SK-N-MC (cell line): ENCODE data around the gene TRPM5.

Experiments used
- DNase-seq: peaks from one replicate; pipeline ENCODE4 v3.0.0-alpha.2; 2011; ENCODE audit warnings: low read depth, low spot score
- H3K27ac ChIP-seq: fragments of 200-600 bp; sonication (generic); 2 replicates; pipeline ENCODE4 v1.5.1; 2016; ENCODE audit warnings: mixed run types
- H3K36me3 ChIP-seq: fragments of 200-600 bp; sonication (generic); 2 replicates; pipeline ENCODE4 v1.6.1; 2017; ENCODE audit warnings: antibody characterized with exemption, low read length, mixed read lengths; ENCODE audit not compliant: insufficient read depth
- H3K4me3 ChIP-seq: fragments of 200-600 bp; sonication (generic); 2 replicates; pipeline ENCODE4 v1.5.1; 2016
- H3K9ac ChIP-seq: fragments of 200-600 bp; sonication (generic); 2 replicates; pipeline ENCODE4 v1.8.0; 2017; ENCODE audit warnings: mixed run types, mixed read lengths; ENCODE audit not compliant: insufficient read length
- H3K9me3 ChIP-seq: fragments of 200-600 bp; sonication (generic); 2 replicates; pipeline ENCODE4 v1.6.1; 2017; ENCODE audit warnings: low read depth, mild to moderate bottlenecking, antibody characterized with exemption, low read length, moderate library complexity, mixed read lengths
- EZH2 ChIP-seq: fragments of 200-600 bp; sonication (generic); IDR thresholded peaks from one replicate; pipeline ENCODE4 v1.6.1; 2017; ENCODE audit warnings: antibody characterized with exemption
- FOXP2 ChIP-seq: optimal IDR thresholded peaks from 2 replicates; pipeline ENCODE3; 2011; ENCODE audit warnings: mild to moderate bottlenecking, moderate library complexity; ENCODE audit not compliant: insufficient read depth; ENCODE audit errors: extremely low read length, control extremely low read depth
- POLR2AphosphoS5 ChIP-seq: IDR thresholded peaks from 2 replicates; pipeline ENCODE4 v1.6.1; 2012; ENCODE audit warnings: mild to moderate bottlenecking, low read depth, low read length, borderline replicate concordance

TRPM5 gene

DNA sequence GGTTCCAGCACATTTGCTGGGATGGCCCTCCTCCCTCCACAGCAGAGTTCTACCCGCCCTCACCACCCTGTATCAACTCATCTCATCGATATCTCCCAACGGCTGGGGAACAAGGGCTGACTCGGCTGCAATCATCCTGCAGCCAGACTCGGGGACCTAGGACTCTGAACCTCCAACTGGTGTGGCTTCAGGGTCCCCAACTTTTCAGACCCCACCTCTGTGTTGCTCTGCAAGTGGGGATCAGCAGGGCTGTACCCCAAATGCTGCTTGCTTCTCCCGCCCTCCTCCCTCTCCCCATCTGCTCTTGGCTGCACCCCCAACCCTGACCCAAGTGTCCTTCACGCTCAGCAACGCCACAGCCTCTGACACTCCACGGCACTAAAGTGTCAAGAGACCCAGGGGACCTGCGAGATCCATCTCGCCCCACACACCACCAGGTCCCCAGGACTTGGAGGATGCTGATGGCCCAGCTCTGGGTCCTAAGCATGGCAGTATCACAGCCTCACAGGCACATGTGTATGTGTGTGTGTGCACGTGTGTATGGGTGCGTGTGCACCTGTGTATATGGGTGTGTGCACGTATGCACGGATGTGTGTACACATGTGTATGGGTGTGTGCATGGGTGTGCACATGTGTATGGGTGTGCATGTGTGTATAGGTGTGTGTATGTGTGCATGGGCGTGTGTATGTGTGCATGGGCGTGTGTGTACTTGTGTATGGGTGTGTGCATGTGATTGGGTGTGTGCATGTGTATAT, 26.9 kb upstream of the TRPM5 start:
- no peak overlapping the region for H3K9ac ChIP-seq
- H3K9me3 ChIP-seq: no peaks in the 10 kb centered on the region
- no peak for DNase-seq
- H3K27ac ChIP-seq: no peak overlapping the region
- TF ChIP-seq FOXP2 (no peak), POLR2AphosphoS5 (no peak), EZH2 (no peak)
- no peaks in the 10 kb centered on the region for H3K36me3 ChIP-seq
- H3K4me3 ChIP-seq: no peak overlapping the region

DNA sequence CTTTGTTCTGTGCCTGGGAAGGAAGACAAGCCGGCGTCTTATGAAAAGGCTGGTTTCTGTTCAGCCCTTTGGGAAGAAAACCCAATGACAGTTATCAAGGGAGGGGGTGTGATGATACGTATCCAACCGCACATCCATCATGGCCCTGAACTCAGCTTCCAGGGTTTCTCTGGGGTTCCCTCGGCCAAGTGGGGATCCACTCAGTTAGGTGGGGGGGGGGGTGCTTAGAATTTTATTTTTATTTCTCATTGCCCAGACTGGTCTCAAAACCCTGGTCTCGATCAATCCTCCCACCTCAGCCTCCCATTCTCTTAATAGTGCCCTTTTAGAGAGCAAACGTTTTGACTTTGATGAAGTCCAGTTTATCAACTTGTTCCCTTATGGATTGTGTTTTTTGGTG, 26.2 kb upstream of the TRPM5 start:
- no peak for TF ChIP-seq EZH2
- no peak for TF ChIP-seq FOXP2
- TF ChIP-seq POLR2AphosphoS5: no peak
- H3K9me3 ChIP-seq: no peaks in the 10 kb centered on the region
- H3K9ac ChIP-seq: no peak overlapping the region
- no peak overlapping the region for H3K27ac ChIP-seq
- no peaks in the 10 kb centered on the region for H3K36me3 ChIP-seq
- H3K4me3 ChIP-seq: no peak overlapping the region
- no peak for DNase-seq

- Histone ChIP-seq H3K9me3 (no peaks in the 10 kb centered on the region), H3K36me3 (no peaks in the 10 kb centered on the region), H3K4me3 (no peak overlapping the region), H3K27ac (no peak overlapping the region), H3K9ac (no peak overlapping the region)
- TF ChIP-seq POLR2AphosphoS5 (no peak), FOXP2 (no peak), EZH2 (no peak)
- DNase-seq: no peak
Observed at GRCh38 chr11:2468363-2469235, 24.3 kb upstream of the TRPM5 start.

GRCh38 chr11:2467695-2468055, 23.4 kb upstream of the TRPM5 start:
- no peaks in the 10 kb centered on the region for H3K36me3 ChIP-seq
- TF ChIP-seq EZH2: no peak
- no peak for TF ChIP-seq FOXP2
- TF ChIP-seq POLR2AphosphoS5: no peak
- no peak overlapping the region for H3K9ac ChIP-seq
- H3K9me3 ChIP-seq: no peaks in the 10 kb centered on the region
- no peak overlapping the region for H3K27ac ChIP-seq
- no peak for DNase-seq
- H3K4me3 ChIP-seq: no peak overlapping the region

GRCh38 chr11:2466869-2467694, 22.8 kb upstream of the TRPM5 start:
- Histone ChIP-seq H3K27ac (no peak overlapping the region), H3K9me3 (no peaks in the 10 kb centered on the region), H3K9ac (no peak overlapping the region), H3K36me3 (no peaks in the 10 kb centered on the region), H3K4me3 (no peak overlapping the region)
- TF ChIP-seq FOXP2 (no peak), EZH2 (no peak), POLR2AphosphoS5 (no peak)
- no peak for DNase-seq

GRCh38 chr11:2466069-2466801, 21.9 kb upstream of the TRPM5 start:
- H3K4me3 ChIP-seq: no peak overlapping the region
- H3K9me3 ChIP-seq: no peaks in the 10 kb centered on the region
- H3K9ac ChIP-seq: no peak overlapping the region
- no peak for TF ChIP-seq FOXP2
- no peak for TF ChIP-seq POLR2AphosphoS5
- TF ChIP-seq EZH2: no peak
- no peak overlapping the region for H3K27ac ChIP-seq
- no peaks in the 10 kb centered on the region for H3K36me3 ChIP-seq
- no peak for DNase-seq

DNA sequence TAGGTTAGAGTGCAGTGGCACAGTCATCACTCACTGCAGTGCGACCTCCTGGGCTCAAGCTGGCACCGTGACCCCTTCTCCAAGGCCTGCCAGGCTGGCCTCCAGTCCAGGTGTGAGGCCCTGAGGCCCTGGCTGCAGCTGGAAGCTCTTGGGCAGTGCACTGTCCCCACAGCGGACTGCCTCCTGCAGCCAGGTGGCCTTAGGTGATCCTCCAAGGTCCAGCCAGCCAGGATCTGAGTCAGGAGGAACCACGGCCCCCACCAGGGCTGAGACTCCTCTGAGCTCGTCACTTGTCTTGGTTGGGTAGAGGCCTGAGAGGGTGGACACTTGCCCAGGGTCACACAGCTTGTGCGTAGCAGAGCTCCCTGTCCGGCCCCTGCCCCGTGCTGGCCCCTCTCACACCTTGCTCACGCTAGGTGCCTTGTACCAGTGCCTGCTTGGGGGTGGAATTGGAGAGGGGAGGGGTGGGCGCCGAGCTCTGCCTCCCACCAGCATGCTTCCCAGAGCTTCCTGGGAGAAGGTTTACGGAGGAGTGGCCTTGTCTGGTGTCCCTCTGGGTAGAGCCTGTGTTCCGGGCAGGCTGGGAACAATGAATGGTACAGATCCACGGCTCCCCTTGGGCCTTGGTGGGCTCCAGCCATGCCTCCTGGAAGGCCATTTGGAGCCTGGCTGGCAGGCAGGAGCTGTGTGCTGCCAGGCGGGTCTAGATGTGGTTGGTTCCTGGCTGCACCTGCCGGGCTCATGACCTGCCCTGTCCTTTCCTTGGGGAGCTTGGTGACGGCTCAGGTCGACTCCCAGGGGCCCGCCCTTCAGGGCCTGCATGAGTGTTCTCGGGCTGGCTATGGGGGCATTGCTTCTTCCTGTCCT, 21.1 kb upstream of the TRPM5 start:
- TF ChIP-seq FOXP2: no peak
- no peak for TF ChIP-seq EZH2
- TF ChIP-seq POLR2AphosphoS5: no peak
- H3K9ac ChIP-seq: no peak overlapping the region

More for the DNA sequence above, 21.1 kb upstream of the TRPM5 start:
- Histone ChIP-seq H3K27ac (no peak overlapping the region), H3K9me3 (no peaks in the 10 kb centered on the region), H3K4me3 (no peak overlapping the region), H3K36me3 (no peaks in the 10 kb centered on the region)
- DNase-seq: no peak
